ENCODE results near the gene CDV3. TPM values are rescaled to one million over a fixed set of nuclear protein-coding genes. Genes with fewer than 3 reads are reported as not detected.

The CDV3 gene
- total RNA-seq, 4 donors from 2014 or later = 45.3 to 146 (median 79.1) TPM

- DNase-seq = no peak
- peaks cover 0 to 3% of the 10 kb centered on the region in 2 donors for H3K4me1 ChIP-seq
- TF ChIP-seq CTCF (IDR thresholded peaks at IDR 0.05) = no peak
- TF ChIP-seq POLR2A (IDR thresholded peaks at IDR 0.05) = no peak
- H3K27ac ChIP-seq = no peak overlapping the region
- H3K27me3 ChIP-seq = no peaks in the 10 kb centered on the region
- H3K9me3 ChIP-seq = no peaks in the 10 kb centered on the region
- no peak overlapping the region for H3K4me3 ChIP-seq
- intact Hi-C loops (cut with DNase I; ENCODE audit: low total_unique reads) = no loop called here
- no peaks in the 10 kb centered on the region for H3K36me3 ChIP-seq
These were observed 17.8 kb downstream of the CDV3 start for GRCh38 chr3:133591271-133591742.

GRCh38 chr3:133592843-133593242, 19.4 kb downstream of the CDV3 start:
- TF ChIP-seq CTCF (IDR thresholded peaks at IDR 0.05) = no peak
- TF ChIP-seq POLR2A (IDR thresholded peaks at IDR 0.05) = no peak
- intact Hi-C loops (cut with DNase I; ENCODE audit: low total_unique reads) = no loop called here
- Histone ChIP-seq H3K4me3 (no peak overlapping the region), H3K27me3 (no peaks in the 10 kb centered on the region), H3K9me3 (no peaks in the 10 kb centered on the region), H3K36me3 (no peaks in the 10 kb centered on the region), H3K27ac (no peak overlapping the region), H3K4me1 (peaks cover 0 to 3% of the 10 kb centered on the region in 2 donors)
- no peak for DNase-seq

GRCh38 chr3:133593243-133593642, 19.8 kb downstream of the CDV3 start:
- H3K27me3 ChIP-seq = no peaks in the 10 kb centered on the region
- H3K9me3 ChIP-seq = no peaks in the 10 kb centered on the region
- H3K4me1 ChIP-seq = peaks cover 0 to 3% of the 10 kb centered on the region in 2 donors
- no peak overlapping the region for H3K27ac ChIP-seq
- no peak overlapping the region for H3K4me3 ChIP-seq
- TF ChIP-seq CTCF (IDR thresholded peaks at IDR 0.05) = no peak
- TF ChIP-seq POLR2A (IDR thresholded peaks at IDR 0.05) = no peak
- DNase-seq = no peak
- H3K36me3 ChIP-seq = no peaks in the 10 kb centered on the region
- intact Hi-C loops (cut with DNase I; ENCODE audit: low total_unique reads) = no loop called here

GRCh38 chr3:133595341-133595740, 21.9 kb downstream of the CDV3 start:
- intact Hi-C loops (cut with DNase I; ENCODE audit: low total_unique reads) = no loop called here
- H3K27me3 ChIP-seq = no peaks in the 10 kb centered on the region
- H3K9me3 ChIP-seq = no peaks in the 10 kb centered on the region
- DNase-seq = no peak
- H3K4me3 ChIP-seq = no peak overlapping the region
- no peak overlapping the region for H3K27ac ChIP-seq
- no peak for TF ChIP-seq CTCF (IDR thresholded peaks at IDR 0.05)
- no peak for TF ChIP-seq POLR2A (IDR thresholded peaks at IDR 0.05)
- peaks cover 0 to 3% of the 10 kb centered on the region in 2 donors for H3K4me1 ChIP-seq
- no peaks in the 10 kb centered on the region for H3K36me3 ChIP-seq

GRCh38 chr3:133598405-133598804, 24.9 kb downstream of the CDV3 start:
- Histone ChIP-seq H3K4me3 (no peak overlapping the region), H3K27me3 (no peaks in the 10 kb centered on the region), H3K27ac (no peak overlapping the region), H3K36me3 (no peaks in the 10 kb centered on the region), H3K4me1 (no peaks in the 10 kb centered on the region), H3K9me3 (no peaks in the 10 kb centered on the region)
- no peak for DNase-seq
- TF ChIP-seq CTCF (IDR thresholded peaks at IDR 0.05) = no peak
- TF ChIP-seq POLR2A (IDR thresholded peaks at IDR 0.05) = no peak
- intact Hi-C loops (cut with DNase I; ENCODE audit: low total_unique reads) = no loop called here

Measured in uterus (tissue), 4 donors.